HG03064 (cell line): ENCODE measurements around the gene RINT1.
"Not testable (repeated sequence)": the region's sequence is repeated elsewhere in the genome, so short reads cannot be mapped to it uniquely, and the experiment has no call there.

Experiments used
- ATAC-seq: cut with Tn5 transposase; IDR thresholded peaks from one replicate; pipeline ENCODE4 v1.9.1; 2021; ENCODE audit warnings: low read depth; ENCODE audit not compliant: unreplicated experiment

RINT1 gene

DNA sequence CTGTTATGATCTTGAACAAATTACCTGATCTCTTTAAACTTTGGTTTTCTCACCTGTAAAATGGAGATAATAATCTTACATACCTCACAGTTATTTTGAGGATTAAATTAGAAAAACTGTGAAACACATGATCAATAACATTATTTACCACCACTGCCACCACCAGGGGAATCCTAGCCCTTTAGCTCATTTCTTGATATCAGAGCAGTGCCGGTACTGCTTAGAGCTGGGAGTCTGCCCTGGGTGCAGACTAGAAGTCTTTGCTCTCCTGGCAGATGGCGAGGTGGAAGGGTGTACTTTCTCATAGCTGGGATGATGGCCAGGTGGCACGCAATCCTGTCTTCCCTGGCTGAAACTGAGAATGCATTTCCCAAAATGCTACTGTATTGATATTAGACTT, 62.0 kb downstream of the RINT1 start:
- no peak for ATAC-seq

DNA sequence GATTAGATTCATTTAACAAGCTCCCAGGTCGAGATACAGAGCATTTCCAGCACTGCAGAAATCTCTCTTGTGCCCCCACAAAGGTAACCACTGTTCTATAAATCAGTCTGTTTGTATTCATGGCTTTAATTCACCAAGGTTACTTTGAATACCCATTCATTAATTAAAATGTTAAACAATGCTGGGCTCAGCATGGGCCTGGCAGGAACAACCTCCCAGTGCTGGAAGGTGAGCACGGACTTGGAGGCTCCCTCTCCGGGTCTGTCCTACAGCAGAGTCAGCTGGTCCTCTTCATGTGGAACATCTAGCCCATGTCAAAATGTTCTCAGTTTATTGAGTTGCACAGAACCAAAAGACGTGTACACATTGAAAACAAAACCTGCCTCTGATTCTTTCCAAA, 64.9 kb downstream of the RINT1 start:
- no peak for ATAC-seq

- not testable (repeated sequence) for ATAC-seq
Measured at GRCh38 chr7:105599080-105599479, 67.1 kb downstream of the RINT1 start.

DNA sequence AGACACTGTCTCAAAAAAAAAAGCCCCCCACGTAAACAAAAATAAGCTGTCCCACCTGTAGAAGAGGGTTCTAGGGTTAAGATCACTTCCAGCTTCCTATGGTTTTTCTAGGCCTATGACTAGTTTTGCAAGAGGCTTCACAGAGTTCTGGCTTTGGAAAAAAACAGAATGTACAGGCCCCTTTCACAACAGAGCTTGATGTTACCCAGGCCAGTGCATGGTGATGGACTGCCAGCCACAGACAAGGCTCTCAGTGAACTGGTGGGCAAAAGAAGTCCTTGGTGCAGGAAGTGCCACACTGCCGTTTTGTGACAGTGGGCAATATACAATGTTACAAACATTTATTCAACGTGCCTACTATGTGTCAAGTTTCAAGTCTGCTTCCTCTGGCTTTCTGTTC, 67.5 kb downstream of the RINT1 start:
- ATAC-seq = no peak

- ATAC-seq = no peak
Measured at GRCh38 chr7:105600720-105601550, 68.9 kb downstream of the RINT1 start.

DNA sequence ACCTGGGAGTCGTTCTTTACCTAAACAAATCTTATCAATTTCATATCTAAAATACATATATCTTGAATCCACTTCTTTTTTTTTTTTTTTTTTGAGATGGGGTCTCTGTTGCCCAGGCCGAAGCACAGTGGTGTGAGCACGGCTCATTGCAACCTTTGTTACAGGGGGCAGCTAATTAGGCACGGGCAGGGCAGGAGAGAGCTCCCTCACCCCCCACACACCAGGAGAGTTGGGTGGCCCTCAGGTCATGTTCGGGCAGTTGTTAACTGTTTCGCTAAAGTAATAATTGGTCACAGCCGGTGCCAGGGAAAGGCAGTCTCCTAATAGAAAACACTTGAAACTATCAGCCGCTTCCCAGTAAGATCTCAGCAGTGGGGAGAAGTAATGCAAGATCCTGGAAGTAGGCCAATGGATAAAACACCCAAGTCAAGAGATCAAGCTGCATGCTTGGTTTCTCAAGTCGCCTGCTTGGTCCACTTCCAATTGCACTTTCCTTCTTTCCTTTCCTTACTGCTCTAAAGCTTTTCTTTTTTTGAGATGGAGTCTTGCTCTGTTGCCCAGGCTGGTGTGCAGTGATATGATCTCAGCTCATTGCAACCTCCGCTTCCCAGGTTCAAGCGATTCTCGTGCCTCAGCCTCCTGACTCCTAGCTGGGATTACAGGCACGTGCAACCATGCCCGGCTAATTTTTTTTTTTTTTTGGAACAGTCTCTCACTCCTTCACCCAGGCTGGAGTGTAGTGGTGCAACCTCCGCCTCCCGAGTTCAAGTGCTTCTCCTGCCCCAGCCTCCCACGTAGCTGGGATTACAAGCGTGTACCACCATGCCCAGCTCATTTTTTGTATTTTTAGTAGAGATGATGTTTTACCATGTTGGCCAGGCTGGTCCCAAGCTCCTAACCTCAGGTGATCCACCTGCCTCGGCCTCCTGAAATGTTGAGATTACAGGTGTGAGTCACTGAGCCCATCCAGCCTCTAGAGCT, 70.6 kb downstream of the RINT1 start:
- ATAC-seq = no peak

GRCh38 chr7:105610165-105610930, 78.3 kb downstream of the RINT1 start:
- ATAC-seq = no peak

- no peak for ATAC-seq
Measured at GRCh38 chr7:105611856-105612775, 80.1 kb downstream of the RINT1 start.

DNA sequence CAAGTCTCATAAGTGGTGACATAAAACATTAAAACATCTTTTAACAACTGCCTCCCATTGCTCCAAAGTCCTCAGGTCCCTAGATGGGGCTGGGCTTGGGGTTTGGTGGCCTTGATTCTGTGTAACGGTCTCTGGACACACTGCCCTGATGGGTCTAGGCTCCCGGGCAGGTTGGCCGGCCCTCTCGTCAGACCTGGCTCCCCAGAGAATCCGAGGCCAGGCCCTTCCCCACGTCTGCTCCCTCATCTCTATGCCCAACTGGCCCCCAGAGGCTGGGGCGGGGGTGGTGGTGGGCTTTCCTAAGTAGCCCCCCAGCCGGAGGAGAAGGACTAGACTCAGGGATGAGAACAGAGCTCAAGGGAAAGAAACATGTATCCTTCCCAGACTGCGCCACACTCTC, 80.8 kb downstream of the RINT1 start:
- ATAC-seq = no peak

DNA sequence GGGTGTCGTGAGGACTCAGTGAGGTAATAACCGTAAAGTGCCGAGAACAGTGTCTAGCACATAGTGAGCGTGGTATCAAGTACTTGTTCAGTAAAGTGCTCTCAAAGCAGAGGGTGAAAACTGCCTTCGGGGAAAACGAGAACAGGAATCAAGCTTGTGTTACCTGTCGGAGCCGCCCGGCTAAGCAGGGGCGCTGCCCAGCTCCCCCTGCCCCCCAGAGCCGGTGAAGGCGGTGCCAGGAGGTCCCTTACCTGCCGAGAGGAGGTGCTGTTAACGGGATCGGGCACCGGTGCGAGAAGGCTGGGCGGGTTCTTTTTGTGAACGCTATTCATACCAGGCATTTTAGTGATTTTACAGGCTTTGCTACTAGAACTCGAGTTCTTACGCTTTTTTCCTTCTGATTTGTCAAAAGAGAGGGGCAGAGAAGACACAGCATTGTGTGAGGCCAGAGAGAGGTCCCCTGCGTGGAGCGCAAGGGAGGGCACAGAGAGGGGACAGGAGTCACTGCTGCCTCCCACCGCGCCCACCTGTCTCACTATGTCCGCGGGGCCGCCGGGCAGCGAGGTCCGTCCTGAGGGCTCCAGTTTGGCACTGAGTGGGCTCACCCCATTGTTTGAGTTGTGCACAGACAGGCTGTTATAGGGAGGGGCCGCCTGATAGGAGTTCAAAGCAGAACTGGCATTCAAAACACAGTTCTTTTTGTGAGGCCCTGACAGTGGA, 81.8 kb downstream of the RINT1 start:
- no peak for ATAC-seq

GRCh38 chr7:105614341-105614840, 82.4 kb downstream of the RINT1 start:
- no peak for ATAC-seq
